Ureter (tissue), 1 donor: ENCODE results near the gene GPAM. TPM values are rescaled to one million over a fixed set of nuclear protein-coding genes. Genes with fewer than 3 reads are reported as not detected.
"Not testable (repeated sequence)": the region's sequence is repeated elsewhere in the genome, so short reads cannot be mapped to it uniquely, and the experiment has no call there.

Experiments
- DNase-seq: peaks from one replicate; pipeline ENCODE4 v3.0.0-alpha.2; 2020; ENCODE audit warnings: low spot score
- total RNA-seq: library from RNA; stranded (reverse); gene quantifications from one replicate; pipeline ENCODE4 v1.2.4, GENCODE V29; 2023
- donor health status: DM: yes; HTN: yes; CAD: no.

GPAM gene
- 12.7 TPM for total RNA-seq

DNA sequence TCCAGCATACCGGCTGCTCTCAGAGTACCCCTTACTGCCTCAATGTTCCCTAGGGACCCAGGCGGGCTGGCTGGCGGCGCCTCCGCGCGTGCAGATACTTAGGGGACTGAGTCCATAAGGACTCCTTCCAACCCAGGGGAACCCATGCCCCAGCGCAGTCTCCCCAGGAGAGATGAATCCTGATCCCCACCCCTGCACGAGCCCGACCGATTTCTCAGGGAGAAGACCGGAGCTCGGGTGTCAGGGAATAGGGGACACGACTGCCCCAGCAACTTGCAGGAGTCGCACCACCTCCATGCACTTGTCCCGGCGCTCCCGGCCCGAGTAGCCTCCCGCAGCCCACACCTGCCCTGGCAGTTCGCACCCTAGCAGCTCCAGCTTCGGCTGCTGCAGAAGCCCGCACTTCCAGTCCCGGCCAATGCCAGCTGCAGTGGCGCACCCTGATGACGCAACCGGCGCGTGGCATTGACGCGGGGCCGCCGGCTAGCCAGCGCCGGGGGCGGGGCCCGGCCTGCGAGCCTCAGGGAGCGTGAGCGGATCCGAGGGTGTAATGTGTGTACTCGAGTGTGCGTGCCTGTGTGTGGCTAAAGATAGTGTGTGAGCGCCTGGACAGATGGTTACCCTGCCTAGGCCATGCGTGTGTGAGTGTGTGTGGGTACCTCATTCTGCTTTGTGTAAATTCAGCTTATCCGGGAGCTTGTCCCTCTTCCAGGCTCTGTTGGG, at the start of gene GPAM:
Gene GPAM, minus strand, starts transcription at position 437 of the 723 bp plus-strand sequence. CDS start 1,981 bp downstream, outside the sequence.
- DNase-seq = peak; percentile 96

- DNase-seq = no peak
Measured at GRCh38 chr10:112232670-112233069, 49.1 kb upstream of the GPAM start.

DNA sequence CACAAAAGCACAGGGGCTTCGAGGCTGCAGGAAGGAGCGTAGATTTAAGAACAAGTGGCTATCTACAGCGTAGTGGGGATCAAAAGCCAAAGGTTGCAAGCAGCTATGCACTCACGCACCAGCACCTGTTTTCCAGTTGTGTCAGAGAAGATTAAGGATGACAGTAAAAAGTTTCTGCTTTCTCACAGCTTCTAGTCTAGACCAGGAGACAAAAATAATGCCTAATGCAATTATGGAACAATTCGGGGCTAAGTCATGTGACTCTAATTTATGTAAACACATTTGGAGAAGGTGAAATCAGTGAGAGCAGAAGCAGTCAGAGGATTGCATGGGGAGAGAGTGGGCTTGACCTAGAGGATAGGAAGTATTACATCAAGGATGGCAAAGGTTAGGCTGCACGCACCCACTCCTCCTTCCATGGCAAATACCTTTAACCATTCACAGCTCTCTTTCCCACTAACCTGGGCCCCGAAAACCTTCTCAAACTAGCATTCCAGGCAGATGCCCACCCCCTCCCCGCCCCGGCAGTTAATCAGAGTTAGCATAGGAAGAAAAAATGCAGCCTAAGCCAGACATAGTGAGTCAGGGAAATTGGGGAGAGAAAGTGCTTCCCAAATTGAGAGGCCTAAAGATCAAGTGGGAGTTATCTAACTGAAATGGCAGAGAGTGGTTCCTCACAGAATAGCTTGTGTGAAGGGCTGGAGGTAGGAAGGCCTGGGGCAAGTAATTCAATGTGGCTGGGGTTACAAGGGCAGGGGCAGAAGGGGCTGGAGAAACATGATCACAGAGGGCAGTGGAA, 48.2 kb upstream of the GPAM start:
- no peak for DNase-seq

GRCh38 chr10:112230325-112230988, 46.9 kb upstream of the GPAM start:
- no peak for DNase-seq

- no peak for DNase-seq
Measured at GRCh38 chr10:112229901-112230300, 46.3 kb upstream of the GPAM start.

DNA sequence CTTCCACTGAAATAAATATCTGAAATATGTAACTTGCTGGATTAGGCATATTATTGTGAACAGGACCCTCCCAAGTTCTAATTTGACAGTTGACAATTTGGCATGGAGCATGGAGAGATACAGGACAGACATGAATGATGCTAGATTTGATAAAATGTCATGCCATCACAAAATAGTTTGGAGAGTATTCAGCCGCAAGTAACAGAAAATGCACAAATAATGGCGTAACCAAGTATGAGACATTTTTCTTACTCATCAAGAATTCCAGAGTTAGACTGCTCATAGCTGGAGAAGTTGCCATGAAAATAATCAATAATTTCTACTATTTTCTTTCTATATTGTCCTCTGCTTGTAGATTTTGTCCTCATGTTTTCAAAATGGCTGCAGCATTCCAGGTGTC, 45.5 kb upstream of the GPAM start:
- no peak for DNase-seq

- DNase-seq = not testable (repeated sequence)
Measured at GRCh38 chr10:112228366-112229088, 45.0 kb upstream of the GPAM start.

DNA sequence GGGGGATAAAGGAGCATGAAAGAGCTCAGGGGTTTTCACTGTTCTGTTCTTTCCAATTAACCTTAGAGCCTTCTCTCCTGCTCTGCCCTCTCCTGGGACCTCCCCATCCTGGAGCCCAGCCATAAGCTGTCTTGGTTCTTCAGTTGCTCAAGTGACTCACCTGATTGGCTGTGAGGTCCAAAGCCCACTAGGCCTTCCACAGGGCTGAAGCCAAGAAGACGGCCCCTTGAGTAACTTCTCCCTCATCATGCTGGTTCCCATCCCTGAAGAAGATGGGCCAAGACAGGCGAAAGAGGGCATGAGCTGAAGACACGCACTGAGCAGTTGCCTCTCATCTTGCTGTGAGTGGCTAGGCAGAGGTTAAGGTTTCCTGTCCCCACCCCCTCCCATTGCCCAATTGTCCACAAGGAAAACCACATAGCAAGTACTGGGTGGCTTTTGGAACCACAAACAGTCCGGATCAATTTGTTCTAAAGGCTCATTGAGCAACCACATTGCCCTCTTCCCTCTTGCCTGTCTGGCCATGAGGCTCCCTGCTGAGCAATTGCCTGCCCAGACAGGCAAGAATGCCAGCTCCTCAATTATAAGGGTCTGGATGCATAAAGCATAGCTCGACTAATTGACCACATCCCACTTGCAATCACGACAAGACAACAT, 43.9 kb upstream of the GPAM start:
- DNase-seq = no peak

GRCh38 chr10:112226439-112227248, 43.1 kb upstream of the GPAM start:
- no peak for DNase-seq

GRCh38 chr10:112225771-112226438, 42.3 kb upstream of the GPAM start:
- no peak for DNase-seq

- no peak for DNase-seq
Measured at GRCh38 chr10:112224933-112225529, 41.5 kb upstream of the GPAM start.

DNA sequence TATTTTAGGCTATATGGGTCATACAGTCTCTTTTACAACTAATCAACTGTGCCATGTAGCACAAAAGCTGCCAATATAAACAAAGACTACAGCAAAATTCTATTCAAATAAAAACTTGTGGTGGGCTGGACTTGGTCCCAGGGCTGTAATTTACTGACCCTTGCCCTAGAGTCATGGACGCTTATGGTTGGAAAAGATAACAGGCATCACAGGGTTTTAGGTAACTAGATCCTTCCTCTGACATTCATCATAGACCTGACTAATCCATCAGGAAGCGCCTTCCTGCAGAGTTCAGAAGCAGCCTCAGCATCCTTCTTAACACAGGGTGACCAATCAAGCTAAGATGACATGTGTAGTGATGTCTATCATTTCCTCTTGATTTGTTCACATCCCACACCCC, 40.2 kb upstream of the GPAM start:
- DNase-seq = no peak

GRCh38 chr10:112222799-112223198, 39.2 kb upstream of the GPAM start:
- no peak for DNase-seq

GRCh38 chr10:112221545-112221944, 38.0 kb upstream of the GPAM start:
- DNase-seq = no peak

- DNase-seq = no peak
Measured at GRCh38 chr10:112218960-112219359, 35.4 kb upstream of the GPAM start.

DNA sequence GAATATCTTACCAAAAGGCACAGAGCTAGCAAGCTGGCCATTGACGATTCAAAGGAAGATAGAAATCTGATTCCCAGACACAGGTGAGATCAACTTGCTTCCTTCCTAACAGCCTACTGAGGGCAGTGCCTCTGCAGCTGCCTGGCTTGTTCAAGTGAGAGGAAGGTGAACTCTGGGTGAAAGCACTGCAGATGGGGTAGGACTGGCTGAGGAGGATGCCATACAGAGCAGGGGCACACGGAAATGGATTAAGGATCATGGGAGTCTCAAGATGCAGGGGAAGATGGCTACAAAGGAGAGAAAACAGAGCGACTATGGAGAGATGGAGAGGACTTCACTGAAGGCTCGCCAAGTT, 34.4 kb upstream of the GPAM start:
- no peak for DNase-seq

GRCh38 chr10:112217386-112218035, 33.9 kb upstream of the GPAM start:
- DNase-seq = no peak

DNA sequence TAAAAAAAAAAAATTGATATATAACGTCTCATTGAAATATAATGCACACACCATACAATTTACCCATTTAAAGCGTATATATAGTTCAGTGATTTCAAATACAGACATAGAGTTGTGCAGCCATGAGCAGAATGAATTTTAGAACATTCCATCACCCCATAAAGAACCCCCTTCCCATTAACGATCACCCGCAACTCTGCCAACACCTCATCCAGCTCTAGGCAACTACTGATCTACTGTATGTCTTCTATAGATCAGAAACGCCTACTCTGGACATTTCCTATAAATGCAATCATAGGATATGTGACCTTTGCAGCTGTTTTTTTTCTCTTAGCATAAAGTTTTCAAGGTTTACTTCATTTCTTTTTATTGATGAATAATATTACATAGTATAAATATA, 33.4 kb upstream of the GPAM start:
- DNase-seq = no peak

DNA sequence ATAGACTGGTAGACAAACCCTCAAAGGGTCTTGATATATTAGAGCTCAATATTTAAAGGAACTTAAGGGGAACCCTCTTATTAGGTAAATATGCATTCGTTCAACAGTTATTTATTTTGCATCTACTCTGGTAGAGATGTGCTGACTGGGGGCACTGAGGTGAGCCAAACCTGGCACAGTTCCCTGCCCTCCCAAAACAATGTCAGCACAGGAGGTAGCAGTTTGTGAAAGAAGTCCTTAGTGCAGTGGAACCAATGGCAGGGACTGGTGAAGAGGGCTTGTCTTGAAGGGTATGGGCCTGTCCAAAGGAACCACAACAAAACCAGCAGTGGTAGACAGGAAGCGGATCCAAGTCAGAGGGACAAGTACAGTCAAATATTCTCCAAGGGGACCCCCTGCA, 32.6 kb upstream of the GPAM start:
- DNase-seq = no peak
